ENCODE data around the gene TCF4. TPM values are rescaled to one million over a fixed set of nuclear protein-coding genes. Genes with fewer than 3 reads are reported as not detected.

Gene TCF4
- total RNA-seq, 2 experiments from 2014 or later: 75.9 to 76.0 TPM

- Histone ChIP-seq H2AFZ (ENCODE audit: low read length) (no peak overlapping the region), H3K79me2 (ENCODE audit: insufficient read depth, low read depth, low read length) (peaks cover 65% of the 10 kb centered on the region; the same call in 1 of the 2 replicates), H3K4me1 (ENCODE audit: insufficient read depth, low read length, poor library complexity, severe bottlenecking) (no peaks in the 10 kb centered on the region), H3K9me2 (ENCODE audit: insufficient read depth, low read length) (no peaks in the 10 kb centered on the region), H3K9me3 (ENCODE audit: low read length) (no peaks in the 10 kb centered on the region), H4K20me1 (ENCODE audit: insufficient read depth, low read length) (0 out of 2 replicates have a peak, but pooled peaks cover 3% of the 10 kb centered on the region), H3K27ac (ENCODE audit: low read depth, low read length, poor library complexity, severe bottlenecking) (no peak overlapping the region), H3K4me2 (ENCODE audit: low read length) (no peak overlapping the region), H3K36me3 (ENCODE audit: insufficient read depth, low read length) (peaks cover 5% of the 10 kb centered on the region; the same call in 1 of the 2 replicates), H3K4me3 (ENCODE audit: low read depth, low read length, poor library complexity, severe bottlenecking) (no peak overlapping the region)
- TF ChIP-seq CTCF (conservative IDR thresholded peaks at IDR 0.05; ENCODE audit: low read length): no peak
- no peak for TF ChIP-seq EZH2phosphoT487 (IDR thresholded peaks at IDR 0.05; ENCODE audit: borderline replicate concordance, low read depth, low read length)
- CTCF ChIA-PET (ENCODE audit: unreplicated experiment): no interaction called here
- POLR2A ChIA-PET: no interaction called here
- BruUV-seq (replicated peaks): no TSS peak
- intact Hi-C loops (cut with micrococcal nuclease; ENCODE audit: unreplicated experiment): no loop called here
- no peak for DNase-seq (ENCODE audit: low spot score)
Observed at GRCh38 chr18:55407191-55407590, 180.8 kb downstream of the TCF4 start.

DNA sequence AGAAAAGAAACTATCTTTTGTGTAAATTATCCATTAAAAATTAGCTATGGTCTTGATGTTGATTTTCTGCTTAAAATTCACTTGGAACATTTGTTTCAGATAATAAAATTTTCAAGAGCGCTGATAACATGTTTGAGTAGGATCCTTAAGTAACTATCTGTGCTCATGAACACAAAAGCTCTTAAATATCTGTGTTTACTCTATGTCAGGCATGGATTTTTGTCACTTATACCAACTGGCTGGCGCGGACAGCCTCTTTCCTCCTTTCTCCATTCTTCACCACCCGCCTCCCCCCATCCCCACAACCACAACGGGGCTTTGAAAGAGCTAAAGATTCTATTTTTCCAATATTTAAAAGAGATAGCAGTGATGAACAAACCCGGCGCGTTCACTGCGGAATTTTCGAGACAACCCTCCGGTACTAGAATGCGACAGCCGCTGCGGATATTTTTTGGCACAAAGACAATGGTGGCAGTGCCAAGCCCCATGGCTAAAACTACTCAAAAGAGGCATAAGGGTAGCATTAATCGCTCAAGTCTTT is 181.5 kb downstream of the TCF4 start:
- Histone ChIP-seq H3K27ac (ENCODE audit: low read depth, low read length, poor library complexity, severe bottlenecking) (no peak overlapping the region), H2AFZ (ENCODE audit: low read length) (no peak overlapping the region), H3K4me2 (ENCODE audit: low read length) (no peak overlapping the region), H3K9me3 (ENCODE audit: low read length) (no peaks in the 10 kb centered on the region), H3K36me3 (ENCODE audit: insufficient read depth, low read length) (peaks cover 9% of the 10 kb centered on the region; the same call in 1 of the 2 replicates), H3K4me1 (ENCODE audit: insufficient read depth, low read length, poor library complexity, severe bottlenecking) (no peaks in the 10 kb centered on the region), H3K79me2 (ENCODE audit: insufficient read depth, low read depth, low read length) (peaks cover 61% of the 10 kb centered on the region; the same call in 1 of the 2 replicates), H3K4me3 (ENCODE audit: low read depth, low read length, poor library complexity, severe bottlenecking) (no peak overlapping the region), H4K20me1 (ENCODE audit: insufficient read depth, low read length) (0 out of 2 replicates have a peak, but pooled peaks cover 3% of the 10 kb centered on the region), H3K9me2 (ENCODE audit: insufficient read depth, low read length) (no peaks in the 10 kb centered on the region)
- ChIA-PET POLR2A (no interaction called here), CTCF (ENCODE audit: unreplicated experiment) (no interaction called here)
- intact Hi-C loops (cut with micrococcal nuclease; ENCODE audit: unreplicated experiment): no loop called here
- TF ChIP-seq EZH2phosphoT487 (IDR thresholded peaks at IDR 0.05; ENCODE audit: borderline replicate concordance, low read depth, low read length) (no peak), CTCF (conservative IDR thresholded peaks at IDR 0.05; ENCODE audit: low read length) (no peak)
- no peak for DNase-seq (ENCODE audit: low spot score)
- BruUV-seq (replicated peaks): no TSS peak

DNA sequence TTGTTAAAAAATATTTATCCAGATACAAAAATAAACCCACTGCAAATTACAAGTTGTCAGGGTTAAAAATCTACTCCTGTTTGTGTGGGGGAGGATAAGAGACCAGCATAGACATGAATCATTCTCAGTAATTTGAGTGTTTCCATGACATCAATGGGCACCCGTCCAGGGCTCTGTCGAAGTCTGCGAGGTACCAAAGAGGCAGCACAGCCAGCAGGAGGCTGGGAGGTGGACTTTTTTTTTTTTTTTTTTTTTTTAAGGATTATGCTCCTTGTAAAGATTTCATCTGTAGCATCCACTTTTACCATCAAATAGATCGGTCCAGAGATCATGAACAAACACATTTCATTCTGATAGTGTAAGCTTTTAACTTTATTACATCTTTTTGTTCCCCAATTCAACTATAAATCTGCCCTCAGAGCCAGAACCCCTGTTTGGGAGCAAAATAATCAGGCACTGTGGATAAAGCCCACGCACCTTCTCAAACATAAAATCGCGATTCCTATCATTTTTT is 182.0 kb downstream of the TCF4 start:
- Histone ChIP-seq H3K4me2 (ENCODE audit: low read length) (no peak overlapping the region), H3K36me3 (ENCODE audit: insufficient read depth, low read length) (peaks cover 9% of the 10 kb centered on the region; the same call in 1 of the 2 replicates), H2AFZ (ENCODE audit: low read length) (no peak overlapping the region), H4K20me1 (ENCODE audit: insufficient read depth, low read length) (0 out of 2 replicates have a peak, but pooled peaks cover 3% of the 10 kb centered on the region), H3K9me3 (ENCODE audit: low read length) (no peaks in the 10 kb centered on the region), H3K4me3 (ENCODE audit: low read depth, low read length, poor library complexity, severe bottlenecking) (no peak overlapping the region), H3K4me1 (ENCODE audit: insufficient read depth, low read length, poor library complexity, severe bottlenecking) (no peaks in the 10 kb centered on the region), H3K27ac (ENCODE audit: low read depth, low read length, poor library complexity, severe bottlenecking) (no peak overlapping the region), H3K9me2 (ENCODE audit: insufficient read depth, low read length) (no peaks in the 10 kb centered on the region), H3K79me2 (ENCODE audit: insufficient read depth, low read depth, low read length) (peaks cover 55% of the 10 kb centered on the region; the same call in 1 of the 2 replicates)
- CTCF ChIA-PET (ENCODE audit: unreplicated experiment): no interaction called here
- POLR2A ChIA-PET: no interaction called here
- intact Hi-C loops (cut with micrococcal nuclease; ENCODE audit: unreplicated experiment): no loop called here
- no peak for DNase-seq (ENCODE audit: low spot score)
- TF ChIP-seq EZH2phosphoT487 (IDR thresholded peaks at IDR 0.05; ENCODE audit: borderline replicate concordance, low read depth, low read length): no peak
- no peak for TF ChIP-seq CTCF (conservative IDR thresholded peaks at IDR 0.05; ENCODE audit: low read length)
- BruUV-seq (replicated peaks): no TSS peak

Measured in OCI-LY7 (cell line).